Calu3 (cell line): ENCODE results near the gene CFTR. TPM values are rescaled to one million over a fixed set of nuclear protein-coding genes. Genes with fewer than 3 reads are reported as not detected.

Source experiments
- BruUV-seq: library from RNA; stranded (reverse); fragments of 400-500 nt; replicated peaks from 2 replicates; lab custom pipeline; 2021; lab: Mats Ljungman, UMichigan
- CTCF ChIA-PET: fragments of 300-600 bp; sonication (Branson Sonifier 250); formaldehyde crosslinking; loops from one replicate; lab custom pipeline; 2022; ENCODE audit warnings: antibody characterized with exemption; lab: Charles Lee
- DNase-seq: peaks from one replicate; pipeline ENCODE4 v3.0.0; 2022
- H3K27ac Mint-ChIP-seq: one replicate; pipeline ENCODE4 v1.8.0; 2022; ENCODE audit warnings: mixed read lengths; ENCODE audit not compliant: unreplicated experiment
- H3K27me3 Mint-ChIP-seq: one replicate; pipeline ENCODE4 v1.8.0; 2022; ENCODE audit warnings: mixed read lengths; ENCODE audit not compliant: unreplicated experiment
- H3K36me3 Mint-ChIP-seq: one replicate; pipeline ENCODE4 v1.8.0; 2022; ENCODE audit warnings: mild to moderate bottlenecking, moderate library complexity, mixed read lengths; ENCODE audit not compliant: insufficient read depth, unreplicated experiment
- H3K4me1 Mint-ChIP-seq: one replicate; pipeline ENCODE4 v1.8.0; 2022; ENCODE audit warnings: mild to moderate bottlenecking, low read depth, mixed read lengths; ENCODE audit not compliant: unreplicated experiment
- H3K4me3 Mint-ChIP-seq: one replicate; pipeline ENCODE4 v1.8.0; 2022; ENCODE audit warnings: mild to moderate bottlenecking, low read depth, moderate library complexity, mixed read lengths; ENCODE audit not compliant: unreplicated experiment
- H3K9me3 Mint-ChIP-seq: one replicate; pipeline ENCODE4 v1.8.0; 2022; ENCODE audit warnings: low read depth, mixed read lengths; ENCODE audit not compliant: unreplicated experiment
- intact Hi-C: fragments of 100-400 bp; cut with micrococcal nuclease; formaldehyde crosslinking; loops from one replicate; pipeline ENCODE4 v1.10.0; 2022; ENCODE audit not compliant: unreplicated experiment
- total RNA-seq: library from RNA; stranded (reverse); gene quantifications from 2 replicates; pipeline ENCODE4 v1.2.3, GENCODE V29; 2022
- TF ChIP-seq, protein P1 (sequence below): fragments of 200-600 bp; IDR thresholded peaks from one replicate; pipeline ENCODE4 v1.8.0; 2022; ENCODE audit warnings: antibody characterized with exemption; ENCODE audit not compliant: unreplicated experiment

CFTR gene
- total RNA-seq, 1 experiment from 2014 or later, result 502 TPM

DNA sequence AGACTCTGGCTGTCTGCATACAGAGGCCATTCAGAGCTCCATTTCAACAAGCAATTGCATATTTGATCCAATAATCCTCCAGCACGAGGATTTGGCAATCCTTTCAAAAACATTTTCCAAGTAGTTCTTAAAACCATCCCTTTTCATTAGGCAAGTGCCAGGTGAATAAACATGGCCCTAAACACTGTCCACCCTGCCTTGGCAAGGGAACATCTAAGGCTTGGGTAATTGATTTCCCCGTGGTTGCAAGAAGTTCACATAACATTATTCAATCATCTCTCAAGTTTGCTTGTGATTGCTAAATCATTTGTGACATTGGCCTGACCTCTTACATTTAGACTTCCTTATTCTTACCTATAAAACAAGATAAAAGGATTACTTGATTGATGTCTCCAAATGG is 218.2 kb downstream of the CFTR start:
- no peak for DNase-seq
- TF ChIP-seq, protein P1, sequence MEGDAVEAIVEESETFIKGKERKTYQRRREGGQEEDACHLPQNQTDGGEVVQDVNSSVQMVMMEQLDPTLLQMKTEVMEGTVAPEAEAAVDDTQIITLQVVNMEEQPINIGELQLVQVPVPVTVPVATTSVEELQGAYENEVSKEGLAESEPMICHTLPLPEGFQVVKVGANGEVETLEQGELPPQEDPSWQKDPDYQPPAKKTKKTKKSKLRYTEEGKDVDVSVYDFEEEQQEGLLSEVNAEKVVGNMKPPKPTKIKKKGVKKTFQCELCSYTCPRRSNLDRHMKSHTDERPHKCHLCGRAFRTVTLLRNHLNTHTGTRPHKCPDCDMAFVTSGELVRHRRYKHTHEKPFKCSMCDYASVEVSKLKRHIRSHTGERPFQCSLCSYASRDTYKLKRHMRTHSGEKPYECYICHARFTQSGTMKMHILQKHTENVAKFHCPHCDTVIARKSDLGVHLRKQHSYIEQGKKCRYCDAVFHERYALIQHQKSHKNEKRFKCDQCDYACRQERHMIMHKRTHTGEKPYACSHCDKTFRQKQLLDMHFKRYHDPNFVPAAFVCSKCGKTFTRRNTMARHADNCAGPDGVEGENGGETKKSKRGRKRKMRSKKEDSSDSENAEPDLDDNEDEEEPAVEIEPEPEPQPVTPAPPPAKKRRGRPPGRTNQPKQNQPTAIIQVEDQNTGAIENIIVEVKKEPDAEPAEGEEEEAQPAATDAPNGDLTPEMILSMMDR, result no peak
- CTCF ChIA-PET, result interaction anchor here (0.7 kb wide), 1 partner anchor 31 kb away, joined by 3 read pairs; no protein-coding TSS in a partner anchor
- H3K36me3 Mint-ChIP-seq, result no peaks in the 10 kb centered on the region
- H3K4me1 Mint-ChIP-seq, result peaks cover 17% of the 10 kb centered on the region
- peaks cover 6% of the 10 kb centered on the region for H3K9me3 Mint-ChIP-seq
- BruUV-seq, result no TSS peak
- H3K27me3 Mint-ChIP-seq, result no peaks in the 10 kb centered on the region
- no peak overlapping the region for H3K27ac Mint-ChIP-seq
- no peak overlapping the region for H3K4me3 Mint-ChIP-seq
- intact Hi-C loops, result no loop called here

DNA sequence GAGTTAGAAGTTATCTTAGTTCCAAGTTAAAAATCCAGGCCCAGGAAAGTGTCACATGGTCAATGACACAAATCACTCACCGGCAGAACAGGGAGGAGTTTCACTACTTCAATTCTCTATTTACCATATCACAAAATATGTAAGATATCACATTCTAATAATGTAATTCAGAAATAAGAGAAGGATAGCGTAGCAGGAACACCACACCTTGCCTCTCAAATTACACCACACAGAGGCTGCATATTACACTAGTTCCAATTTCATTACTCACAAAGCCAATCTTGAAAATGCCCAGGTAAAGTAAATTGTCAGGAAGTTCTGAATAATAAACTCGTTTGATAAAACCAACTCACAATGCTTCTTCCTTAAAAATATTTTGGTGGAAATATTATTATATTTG is 224.2 kb downstream of the CFTR start:
- H3K9me3 Mint-ChIP-seq, result peaks cover 2% of the 10 kb centered on the region
- CTCF ChIA-PET, result no interaction called here
- H3K4me1 Mint-ChIP-seq, result peaks cover 44% of the 10 kb centered on the region
- intact Hi-C loops, result no loop called here
- H3K27ac Mint-ChIP-seq, result peak overlapping the region; percentile 60
- TF ChIP-seq, protein P1, result no peak
- H3K27me3 Mint-ChIP-seq, result no peaks in the 10 kb centered on the region
- peak; percentile 28 for DNase-seq
- no TSS peak for BruUV-seq
- peaks cover 4% of the 10 kb centered on the region for H3K36me3 Mint-ChIP-seq
- no peak overlapping the region for H3K4me3 Mint-ChIP-seq

DNA sequence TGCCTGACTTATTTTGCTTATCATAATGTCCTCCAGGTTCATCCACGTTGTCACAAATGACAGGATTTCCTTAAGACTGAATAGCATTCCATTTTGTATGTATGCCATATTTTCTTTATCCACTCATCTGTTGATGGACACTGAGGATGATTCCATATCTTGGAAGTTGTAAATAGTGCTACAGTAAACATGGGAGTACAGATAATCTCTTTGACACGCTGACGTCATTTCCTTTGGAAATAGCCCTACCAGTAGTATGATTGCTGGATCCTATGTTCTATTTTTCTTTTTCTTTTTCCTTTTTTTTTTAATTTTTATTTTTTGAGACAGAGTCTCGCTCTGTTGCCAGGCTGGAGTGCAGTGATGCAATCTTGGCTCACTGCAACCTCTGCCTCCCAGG is 225.8 kb downstream of the CFTR start:
- TF ChIP-seq, protein P1, result no peak
- intact Hi-C loops, result no loop called here
- Mint-ChIP-seq H3K9me3 (peaks cover 2% of the 10 kb centered on the region), H3K36me3 (peaks cover 4% of the 10 kb centered on the region), H3K4me3 (no peak overlapping the region), H3K27me3 (no peaks in the 10 kb centered on the region), H3K4me1 (peaks cover 44% of the 10 kb centered on the region), H3K27ac (peak overlapping the region; percentile 74)
- CTCF ChIA-PET, result no interaction called here
- BruUV-seq, result no TSS peak
- no peak for DNase-seq

DNA sequence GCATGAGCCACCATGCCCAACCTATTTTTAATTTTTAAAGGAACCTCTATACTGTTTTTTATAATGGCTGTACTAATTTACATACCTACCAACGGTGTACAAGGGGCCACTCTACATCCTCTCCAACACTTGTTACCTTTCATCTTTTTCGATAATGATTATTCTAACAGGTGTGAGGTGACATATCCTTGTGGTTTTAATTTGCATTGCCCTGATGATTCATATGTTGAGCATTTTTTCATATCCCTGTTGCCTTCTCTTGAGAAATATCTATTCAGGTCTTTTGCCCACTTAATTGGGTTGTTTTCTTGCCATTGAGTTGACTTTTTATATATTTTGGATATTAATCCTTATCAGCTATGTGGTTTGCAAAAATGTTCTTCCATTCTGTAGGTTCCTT is 226.4 kb downstream of the CFTR start:
- Mint-ChIP-seq H3K9me3 (no peaks in the 10 kb centered on the region), H3K27me3 (no peaks in the 10 kb centered on the region), H3K4me1 (peaks cover 44% of the 10 kb centered on the region), H3K4me3 (no peak overlapping the region), H3K36me3 (peaks cover 4% of the 10 kb centered on the region), H3K27ac (peak overlapping the region; percentile 74)
- TF ChIP-seq, protein P1, result no peak
- CTCF ChIA-PET, result interaction anchor here (1.5 kb wide), 1 partner anchor 11 kb away, joined by 5 read pairs; no protein-coding TSS in a partner anchor
- intact Hi-C loops, result no loop called here
- BruUV-seq, result no TSS peak
- no peak for DNase-seq
